OCI-LY7 (cell line): ENCODE data around the gene PDCD1. TPM values are rescaled to one million over a fixed set of nuclear protein-coding genes. Genes with fewer than 3 reads are reported as not detected.

Experiments used
- BruUV-seq: library from RNA; stranded (reverse); fragments of 400-500 nt; replicated peaks from 2 replicates; lab custom pipeline; 2021; lab: Mats Ljungman, UMichigan
- CTCF ChIA-PET: fragments of 300-600 bp; sonication (Branson Sonifier 250); formaldehyde crosslinking; loops from one replicate; lab custom pipeline; 2022; ENCODE audit warnings: antibody characterized with exemption; ENCODE audit not compliant: unreplicated experiment; lab: Charles Lee
- POLR2A ChIA-PET: fragments of 300-600 bp; sonication (Branson Sonifier 250); formaldehyde crosslinking; loops from one replicate; lab custom pipeline; 2022; ENCODE audit warnings: antibody characterized with exemption; lab: Charles Lee
- DNase-seq: peaks from one replicate; pipeline ENCODE4 v3.0.0-alpha.2; 2015; ENCODE audit warnings: low spot score
- H2AFZ ChIP-seq: fragments of 200-600 bp; sonication (generic), shearing (Covaris generic); 2 replicates; pipeline ENCODE4 v1.6.1; 2014; ENCODE audit warnings: mild to moderate bottlenecking, antibody characterized with exemption, low read length, moderate library complexity
- H3K27ac ChIP-seq: fragments of 200-600 bp; sonication (generic); 2 replicates; pipeline ENCODE4 v1.5.1; 2014; ENCODE audit warnings: mixed run types, low read depth, mild to moderate bottlenecking, moderate library complexity, low read length, inconsistent platforms; ENCODE audit not compliant: poor library complexity, severe bottlenecking
- H3K36me3 ChIP-seq: fragments of 200-600 bp; sonication (generic); 2 replicates; pipeline ENCODE4 v1.6.1; 2014; ENCODE audit warnings: mild to moderate bottlenecking, antibody characterized with exemption, low read length, moderate library complexity, mixed read lengths; ENCODE audit not compliant: insufficient read depth
- H3K4me1 ChIP-seq: fragments of 200-600 bp; sonication (generic); 2 replicates; pipeline ENCODE4 v1.5.1; 2014; ENCODE audit warnings: mild to moderate bottlenecking, low read length; ENCODE audit not compliant: insufficient read depth, poor library complexity, severe bottlenecking
- H3K4me2 ChIP-seq: fragments of 200-600 bp; sonication (generic); 2 replicates; pipeline ENCODE4 v1.6.1; 2014; ENCODE audit warnings: mild to moderate bottlenecking, low read length
- H3K4me3 ChIP-seq: fragments of 200-600 bp; sonication (generic); 2 replicates; pipeline ENCODE4 v1.5.1; 2014; ENCODE audit warnings: mild to moderate bottlenecking, low read depth, low read length; ENCODE audit not compliant: poor library complexity, severe bottlenecking
- H3K79me2 ChIP-seq: fragments of 200-600 bp; sonication (generic); 2 replicates; pipeline ENCODE4 v1.6.1; 2016; ENCODE audit warnings: low read depth, mild to moderate bottlenecking, low read length, moderate library complexity, mixed read lengths; ENCODE audit not compliant: insufficient read depth
- H3K9me2 ChIP-seq: fragments of 200-600 bp; sonication (generic); 2 replicates; pipeline ENCODE4 v1.6.1; 2016; ENCODE audit warnings: mild to moderate bottlenecking, low read length, mixed read lengths; ENCODE audit not compliant: insufficient read depth
- H3K9me3 ChIP-seq: fragments of 200-600 bp; sonication (generic); 2 replicates; pipeline ENCODE4 v1.6.1; 2014; ENCODE audit warnings: mild to moderate bottlenecking, mixed run types, low read length, mixed read lengths
- H4K20me1 ChIP-seq: fragments of 200-600 bp; sonication (generic); 2 replicates; pipeline ENCODE4 v1.6.1; 2014; ENCODE audit warnings: mild to moderate bottlenecking, antibody characterized with exemption, low read length, moderate library complexity, mixed read lengths; ENCODE audit not compliant: insufficient read depth
- EZH2phosphoT487 ChIP-seq: fragments of 200-600 bp; sonication (generic); IDR thresholded peaks from 2 replicates; pipeline ENCODE4 v1.6.1; 2018; ENCODE audit warnings: low read depth, borderline replicate concordance, mild to moderate bottlenecking, mixed run types, antibody characterized with exemption, low read length, moderate library complexity, mixed read lengths
- intact Hi-C: fragments of 100-400 bp; cut with micrococcal nuclease; formaldehyde crosslinking; loops from one replicate; pipeline ENCODE4 v1.10.0; 2022; ENCODE audit not compliant: unreplicated experiment
- total RNA-seq, 2 experiments: library from RNA; depleted of rRNA in 1 of 2; stranded (reverse); fragments of >200 nt in 1 of 2; shearing (Covaris generic) in 1 of 2; gene quantifications; 2 replicates each; pipeline ENCODE4 v1.2.3, GENCODE V29; 2014 to 2022
- TF ChIP-seq, protein P1 (sequence below): fragments of 200-600 bp; sonication (generic); conservative IDR thresholded peaks from 2 replicates; pipeline ENCODE4 v1.5.1; 2014; ENCODE audit warnings: mild to moderate bottlenecking, antibody characterized with exemption, low read length, moderate library complexity, mixed read lengths

Gene PDCD1
- total RNA-seq, 2 experiments from 2014 or later: not detected

DNA sequence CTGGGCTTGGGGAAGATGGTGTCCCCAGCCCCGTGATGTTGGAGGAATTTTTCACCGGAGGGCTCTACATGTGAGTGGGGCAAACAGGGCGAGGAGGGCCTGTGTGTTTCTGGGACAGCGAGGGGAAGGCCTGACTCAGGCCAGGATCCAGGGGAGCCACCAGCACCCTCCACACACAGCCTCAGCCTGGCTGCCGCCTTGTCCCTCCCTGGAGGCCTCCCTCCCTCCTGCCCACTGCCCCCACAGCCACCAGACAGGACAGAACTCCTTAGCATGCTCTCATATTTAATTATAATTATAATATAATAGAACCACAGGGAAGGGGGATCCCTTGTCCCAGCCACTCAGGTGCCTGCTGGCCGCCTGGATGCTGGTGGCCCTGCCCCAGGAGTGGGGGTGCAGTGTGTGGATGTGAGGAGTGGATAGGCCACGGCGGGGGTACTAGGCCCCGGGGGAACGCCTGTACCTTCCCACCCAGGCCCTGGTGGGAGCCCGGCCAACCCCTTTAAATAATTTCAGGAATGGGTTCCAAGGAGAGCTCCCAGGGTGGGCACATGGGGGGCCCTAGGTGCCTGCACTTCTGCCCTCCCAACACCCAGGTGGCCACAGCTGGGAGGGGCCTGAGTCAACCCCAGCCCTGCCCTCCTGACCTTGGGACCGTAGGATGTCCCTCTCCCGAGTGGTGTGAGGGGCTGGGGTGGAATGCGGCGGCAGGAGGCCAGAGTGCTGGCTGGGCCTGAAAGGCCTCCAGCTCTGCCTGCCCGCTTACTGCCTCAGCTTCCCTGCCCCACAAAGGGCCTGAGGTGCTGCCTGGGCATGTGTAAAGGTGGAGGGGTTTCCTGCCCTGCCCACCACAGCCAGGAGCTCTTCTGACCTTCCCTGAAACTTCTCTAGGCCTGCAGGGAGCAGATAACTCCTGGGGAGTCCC, 8.8 kb downstream of the PDCD1 start:
- Histone ChIP-seq H2AFZ (no peak overlapping the region), H3K9me2 (no peaks in the 10 kb centered on the region), H3K4me1 (no peaks in the 10 kb centered on the region), H3K4me2 (no peak overlapping the region), H3K36me3 (no peaks in the 10 kb centered on the region), H4K20me1 (no peaks in the 10 kb centered on the region), H3K27ac (no peak overlapping the region), H3K4me3 (no peak overlapping the region), H3K79me2 (no peaks in the 10 kb centered on the region), H3K9me3 (no peaks in the 10 kb centered on the region)
- DNase-seq: no peak
- CTCF ChIA-PET: no interaction called here
- BruUV-seq: no TSS peak
- intact Hi-C loops: no loop called here
- no peak for TF ChIP-seq EZH2phosphoT487
- TF ChIP-seq, protein P1, sequence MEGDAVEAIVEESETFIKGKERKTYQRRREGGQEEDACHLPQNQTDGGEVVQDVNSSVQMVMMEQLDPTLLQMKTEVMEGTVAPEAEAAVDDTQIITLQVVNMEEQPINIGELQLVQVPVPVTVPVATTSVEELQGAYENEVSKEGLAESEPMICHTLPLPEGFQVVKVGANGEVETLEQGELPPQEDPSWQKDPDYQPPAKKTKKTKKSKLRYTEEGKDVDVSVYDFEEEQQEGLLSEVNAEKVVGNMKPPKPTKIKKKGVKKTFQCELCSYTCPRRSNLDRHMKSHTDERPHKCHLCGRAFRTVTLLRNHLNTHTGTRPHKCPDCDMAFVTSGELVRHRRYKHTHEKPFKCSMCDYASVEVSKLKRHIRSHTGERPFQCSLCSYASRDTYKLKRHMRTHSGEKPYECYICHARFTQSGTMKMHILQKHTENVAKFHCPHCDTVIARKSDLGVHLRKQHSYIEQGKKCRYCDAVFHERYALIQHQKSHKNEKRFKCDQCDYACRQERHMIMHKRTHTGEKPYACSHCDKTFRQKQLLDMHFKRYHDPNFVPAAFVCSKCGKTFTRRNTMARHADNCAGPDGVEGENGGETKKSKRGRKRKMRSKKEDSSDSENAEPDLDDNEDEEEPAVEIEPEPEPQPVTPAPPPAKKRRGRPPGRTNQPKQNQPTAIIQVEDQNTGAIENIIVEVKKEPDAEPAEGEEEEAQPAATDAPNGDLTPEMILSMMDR: no peak
- POLR2A ChIA-PET: no interaction called here

DNA sequence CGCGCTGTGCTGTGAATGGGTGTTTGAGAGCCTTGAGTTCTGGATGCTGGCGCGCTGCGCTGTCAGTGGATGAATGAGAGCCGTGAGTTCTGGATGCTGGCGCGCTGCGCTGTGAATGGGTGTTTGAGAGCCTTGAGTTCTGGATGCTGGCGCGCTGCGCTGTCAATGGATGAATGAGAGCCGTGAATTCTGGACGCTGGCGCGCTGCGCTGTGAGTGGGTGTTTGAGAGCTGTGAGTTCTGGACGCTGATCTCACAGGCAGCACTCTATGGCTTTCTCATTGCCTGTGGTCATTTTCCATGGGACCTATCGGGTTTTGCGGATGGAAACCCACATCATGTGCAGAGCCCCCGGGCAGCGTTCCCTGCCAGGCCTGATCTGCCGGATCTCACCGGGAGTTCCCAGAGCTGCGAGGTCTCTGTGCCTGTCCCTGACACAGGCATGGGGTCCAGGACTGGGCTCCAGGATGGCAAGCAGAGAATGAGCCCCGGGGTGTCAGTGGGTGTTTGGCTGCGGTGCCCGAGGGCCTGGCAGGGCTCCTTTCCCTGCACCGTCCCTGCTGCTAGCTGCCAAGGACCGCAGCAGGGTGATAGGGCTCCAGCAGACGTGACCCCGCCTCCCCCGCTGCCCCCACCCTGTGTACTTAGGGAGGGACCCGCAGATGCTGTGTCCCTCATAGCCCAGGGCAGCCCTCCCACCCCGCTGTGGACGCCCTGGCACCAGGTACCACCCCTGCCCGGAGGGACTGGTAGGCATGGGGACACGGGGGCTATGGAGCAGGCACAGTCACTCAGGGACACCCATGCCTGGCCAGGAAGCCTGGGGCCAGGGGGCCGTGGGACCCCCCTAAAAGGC, 9.7 kb downstream of the PDCD1 start:
- POLR2A ChIA-PET: no interaction called here
- intact Hi-C loops: no loop called here
- no peak overlapping the region for H3K4me3 ChIP-seq
- H3K79me2 ChIP-seq: no peaks in the 10 kb centered on the region
- no TSS peak for BruUV-seq
- H4K20me1 ChIP-seq: no peaks in the 10 kb centered on the region
- H3K9me3 ChIP-seq: no peaks in the 10 kb centered on the region
- H3K27ac ChIP-seq: no peak overlapping the region
- TF ChIP-seq, protein P1: no peak
- no peak for TF ChIP-seq EZH2phosphoT487
- no peaks in the 10 kb centered on the region for H3K36me3 ChIP-seq
- no peak overlapping the region for H2AFZ ChIP-seq
- no peak for DNase-seq
- H3K9me2 ChIP-seq: no peaks in the 10 kb centered on the region
- H3K4me2 ChIP-seq: no peak overlapping the region
- H3K4me1 ChIP-seq: no peaks in the 10 kb centered on the region
- CTCF ChIA-PET: no interaction called here
